HG02884 (cell line): Measurements from ENCODE around the gene MTA2.
"Not testable (repeated sequence)": the region's sequence is repeated elsewhere in the genome, so short reads cannot be mapped to it uniquely, and the experiment has no call there.

Source experiments
- ATAC-seq: cut with Tn5 transposase; IDR thresholded peaks from one replicate; pipeline ENCODE4 v1.9.1; 2021; ENCODE audit warnings: mild to moderate bottlenecking, moderate library complexity; ENCODE audit not compliant: unreplicated experiment

MTA2 gene

GRCh38 chr11:62593434-62594044, 8.1 kb downstream of the MTA2 start:
- no peak for ATAC-seq

GRCh38 chr11:62592989-62593421, 8.7 kb downstream of the MTA2 start:
- no peak for ATAC-seq

- ATAC-seq: no peak
Observed at GRCh38 chr11:62592146-62592815, 9.4 kb downstream of the MTA2 start.

GRCh38 chr11:62591448-62592145, 10.1 kb downstream of the MTA2 start, which contains the start of gene TUT1:
TUT1 (minus strand) TSS chr11:62591523; CDS start chr11:62591485, 38 bp downstream.
- ATAC-seq: peak; percentile 87

GRCh38 chr11:62588966-62589637, 12.6 kb downstream of the MTA2 start:
- no peak for ATAC-seq

- ATAC-seq: not testable (repeated sequence)
Observed at GRCh38 chr11:62585356-62585755, 16.3 kb downstream of the MTA2 start.

- ATAC-seq: not testable (repeated sequence)
Observed at GRCh38 chr11:62581735-62582134, 19.9 kb downstream of the MTA2 start.

- no peak for ATAC-seq
Observed at GRCh38 chr11:62580959-62581715, 20.5 kb downstream of the MTA2 start.

- ATAC-seq: no peak
Observed at GRCh38 chr11:62579252-62579651, 22.4 kb downstream of the MTA2 start.

- no peak for ATAC-seq
Observed at GRCh38 chr11:62578541-62578940, 23.1 kb downstream of the MTA2 start.

GRCh38 chr11:62577046-62577714, 24.5 kb downstream of the MTA2 start:
- ATAC-seq: no peak

GRCh38 chr11:62575837-62576236, 25.8 kb downstream of the MTA2 start:
- no peak for ATAC-seq

- no peak for ATAC-seq
Observed at GRCh38 chr11:62575156-62575555, 26.5 kb downstream of the MTA2 start.

- peak; percentile 8 for ATAC-seq
Observed at GRCh38 chr11:62574363-62575071, 27.1 kb downstream of the MTA2 start.

- ATAC-seq: peak; percentile 85
Observed at GRCh38 chr11:62573592-62574362, 27.9 kb downstream of the MTA2 start, which contains the start of gene EEF1G. EEF1G (minus strand) TSS chr11:62573891; CDS start chr11:62573842, 49 bp downstream.

- no peak for ATAC-seq
Observed at GRCh38 chr11:62573006-62573591, 28.6 kb downstream of the MTA2 start.

- ATAC-seq: no peak
Observed at GRCh38 chr11:62572431-62572830, 29.2 kb downstream of the MTA2 start.

GRCh38 chr11:62571493-62571892, 30.2 kb downstream of the MTA2 start:
- not testable (repeated sequence) for ATAC-seq
